Spleen (tissue), 7 donors: ENCODE results near the gene LY6G6C.

Source experiments
- CTCF ChIP-seq, 11 experiments: fragments of 200-600 bp in 7 of 11; fragments of 450-650 bp in 4 of 11; sonication (generic) in 4 of 11; IDR thresholded peaks in 8 of 11; conservative IDR thresholded peaks in 3 of 11; 1 replicate in 7 of 11; 2 replicates in 4 of 11; pipeline versions ENCODE4 v1.4.0 to v1.8.0; 2016 to 2021; ENCODE audit warnings: antibody characterized with exemption in 11 of 11, inconsistent platforms in 4 of 11, mild to moderate bottlenecking in 1 of 11
- POLR2AphosphoS5 ChIP-seq, 3 donors: sonication (generic); formaldehyde crosslinking; IDR thresholded peaks; one replicate each; pipeline ENCODE4 v1.5.1; 2017; ENCODE audit warnings: antibody characterized with exemption in 3 of 3
- donor health status: DM: no; HTN: no; CAD: no; lungs with moderate emphysema.
- donor health status: DM: no; HTN: no; CAD: no.
- donor health status: DM: no; HTN: no; CAD: no.

- no peak for TF ChIP-seq CTCF (IDR thresholded peaks at IDR 0.05 in 8 of 11, conservative IDR thresholded peaks at IDR 0.05 in 3 of 11)
- no peak for TF ChIP-seq POLR2AphosphoS5 (IDR thresholded peaks at IDR 0.05)
These were observed 31.1 kb downstream of the LY6G6C start for GRCh38 chr6:31690231-31691077.
